ENCODE data around the gene TNFSF11.
A peak's percentile ranks its signal among the peaks of the same experiment; 100 is the strongest.
"Not testable (repeated sequence)": the region's sequence is repeated elsewhere in the genome, so short reads cannot be mapped to it uniquely, and the experiment has no call there.

TNFSF11 gene

GRCh38 chr13:42574011-42574410 lies at the start of gene TNFSF11:
Gene TNFSF11 (plus strand): TSS chr13:42574152. CDS start chr13:42574304, 152 bp downstream.
- DNase-seq, result no peak

DNA sequence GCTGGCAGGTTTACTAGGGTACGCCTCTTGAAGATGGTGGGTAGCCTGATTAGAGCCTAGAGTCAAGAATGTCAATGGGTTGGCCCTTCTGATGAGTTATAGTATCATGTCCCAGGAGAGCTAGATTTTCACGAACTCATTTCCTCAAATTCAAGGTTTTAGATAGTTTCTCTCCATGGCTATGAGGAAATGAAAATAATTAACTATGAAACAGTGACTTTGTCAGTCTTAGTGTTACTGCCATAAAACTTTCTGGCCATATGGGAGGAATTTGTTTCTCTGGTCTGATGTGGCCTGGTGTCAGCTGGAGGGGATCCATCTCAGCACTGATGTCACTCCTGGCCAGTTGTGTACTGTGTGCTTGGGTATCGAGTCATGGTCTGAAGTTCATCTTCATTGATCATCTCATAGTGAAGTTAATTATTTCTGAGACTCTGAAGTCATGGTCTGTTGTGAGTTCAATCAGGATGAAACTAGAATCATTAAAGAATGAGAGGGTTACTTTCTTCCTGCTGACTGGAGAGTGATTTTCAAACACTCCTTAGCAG lies 49.4 kb upstream of the TNFSF11 start:
- DNase-seq, result no peak

GRCh38 chr13:42525035-42525504 lies 48.9 kb upstream of the TNFSF11 start:
- DNase-seq, result no peak

DNA sequence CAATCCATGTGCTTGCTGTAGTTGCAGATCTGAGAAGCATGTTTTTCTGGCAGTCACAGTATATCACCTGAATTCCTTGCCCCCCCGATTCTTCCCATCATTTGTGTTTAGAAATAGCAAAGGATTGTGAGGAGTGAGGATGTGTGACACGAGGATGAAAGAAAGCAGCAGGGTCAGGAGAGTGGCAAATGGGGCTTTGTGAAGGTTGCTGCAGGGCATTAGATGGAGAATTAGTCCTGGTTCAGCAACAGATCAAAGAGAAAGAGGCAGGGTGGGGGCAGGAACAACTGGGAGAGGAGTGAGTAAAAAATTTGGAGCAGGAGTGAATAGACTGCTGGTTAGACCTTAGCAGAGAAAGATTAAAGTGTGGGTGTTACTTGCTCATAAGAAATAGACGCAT lies 47.7 kb upstream of the TNFSF11 start:
- no peak for DNase-seq

DNA sequence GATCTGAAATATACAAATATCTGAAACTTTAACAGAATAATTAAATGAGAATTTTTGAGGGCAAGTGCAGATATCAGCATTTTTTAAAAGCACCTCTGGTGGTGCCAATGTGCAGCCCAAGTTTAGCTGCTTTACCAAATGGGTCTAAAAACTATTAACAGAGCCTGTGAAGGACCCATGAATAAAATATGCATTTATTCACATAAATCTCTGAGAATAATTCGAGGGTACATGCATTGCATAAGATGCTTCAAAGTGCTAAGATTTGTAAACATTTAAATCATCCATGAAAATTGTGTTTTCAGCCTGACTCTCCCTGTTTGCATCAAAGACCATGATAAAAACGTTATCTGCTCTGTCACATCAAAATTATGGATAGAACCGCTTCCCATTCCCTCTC lies 47.1 kb upstream of the TNFSF11 start:
- DNase-seq, result no peak

GRCh38 chr13:42532561-42533335 lies 41.2 kb upstream of the TNFSF11 start:
- no peak for DNase-seq

GRCh38 chr13:42533336-42533591 lies 40.7 kb upstream of the TNFSF11 start:
- no peak for DNase-seq

DNA sequence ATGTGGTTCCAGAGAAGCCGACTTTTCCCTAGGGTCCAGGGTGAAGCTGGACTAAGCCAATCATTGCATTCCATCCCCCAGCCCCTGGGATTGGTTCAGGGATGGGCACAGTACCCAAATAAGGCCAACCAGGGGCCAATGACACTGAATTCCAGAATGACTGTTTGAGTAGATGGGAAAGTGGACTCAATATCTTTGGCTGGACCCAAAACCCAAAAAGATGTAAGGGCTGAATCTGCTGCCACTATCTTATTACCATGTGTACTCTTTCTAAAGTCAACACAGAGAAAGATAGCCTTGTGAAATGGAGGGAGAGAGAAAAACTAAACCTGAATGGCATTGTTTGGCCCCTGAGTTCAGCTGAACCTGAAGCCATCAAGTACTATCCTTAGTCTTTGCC lies 39.2 kb upstream of the TNFSF11 start:
- DNase-seq, result no peak

- no peak for DNase-seq
These were observed 35.0 kb upstream of the TNFSF11 start for GRCh38 chr13:42538996-42539395.

- no peak for DNase-seq
These were observed 34.3 kb upstream of the TNFSF11 start for GRCh38 chr13:42539670-42540069.

DNA sequence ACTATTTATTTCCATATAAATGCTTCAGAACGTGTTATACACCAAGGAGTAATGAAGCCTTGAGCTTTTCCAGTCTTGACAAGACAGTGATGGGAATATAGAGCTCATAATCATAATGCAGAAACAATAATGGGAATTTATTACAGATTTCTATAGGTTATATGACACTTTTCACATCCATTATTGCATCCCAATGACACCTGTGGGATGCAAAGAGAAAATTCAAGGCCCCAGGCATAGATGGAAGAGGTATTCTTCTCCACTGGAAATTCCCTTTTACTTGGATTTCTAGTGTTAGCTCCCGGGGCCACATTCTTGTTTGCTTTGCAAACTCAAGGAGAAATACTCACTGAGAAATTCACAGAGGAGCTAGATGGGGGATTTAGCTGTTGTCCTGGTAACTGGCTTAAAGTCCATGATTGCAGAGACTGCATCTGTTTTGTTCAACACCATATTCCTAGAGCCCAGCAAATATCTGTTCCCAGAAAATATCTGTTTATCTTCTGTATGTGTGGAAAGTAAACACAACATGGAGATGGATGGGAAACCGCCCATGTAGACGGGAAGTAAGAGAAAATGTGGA lies 30.6 kb upstream of the TNFSF11 start:
- DNase-seq, result no peak

GRCh38 chr13:42544246-42544926 lies 29.6 kb upstream of the TNFSF11 start:
- DNase-seq, result no peak

DNA sequence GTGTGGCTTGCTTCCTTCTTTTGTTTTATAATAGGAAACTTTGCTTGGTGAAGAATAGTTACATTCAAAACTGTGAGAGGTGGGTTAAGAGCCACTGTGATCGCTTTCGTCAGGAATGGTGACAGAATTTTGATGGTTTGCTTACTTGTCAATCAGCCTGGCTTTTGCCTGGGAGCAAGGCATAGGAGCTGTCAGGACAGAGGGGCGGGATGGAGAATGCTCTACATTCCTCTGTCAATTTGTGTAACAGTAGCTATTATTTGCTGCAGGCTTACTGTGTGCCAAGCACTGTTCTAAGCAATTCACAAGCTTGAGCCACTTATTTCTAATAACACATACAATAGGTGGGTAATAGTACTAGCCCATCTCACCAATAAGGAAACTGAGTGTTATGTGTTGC lies 28.1 kb upstream of the TNFSF11 start:
- DNase-seq, result no peak

DNA sequence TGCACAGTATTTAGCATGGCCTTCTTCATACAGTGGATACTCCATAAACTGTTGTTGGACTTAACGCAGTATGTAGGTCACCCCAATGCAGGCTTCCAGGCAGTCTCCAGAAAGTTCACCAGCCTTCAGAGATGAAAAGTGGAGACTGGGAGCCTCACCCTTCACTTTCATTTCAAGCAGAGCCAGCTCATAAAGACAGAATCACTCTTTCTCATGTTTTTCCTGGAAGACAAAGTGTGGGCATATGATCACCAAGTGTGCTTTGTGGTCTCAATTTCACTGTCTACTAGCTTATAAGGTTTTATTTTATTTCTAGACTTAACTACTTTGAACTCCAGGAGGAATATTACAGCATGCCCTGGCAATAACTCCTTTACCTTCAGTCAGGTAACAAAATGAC lies 26.3 kb upstream of the TNFSF11 start:
- DNase-seq, result no peak

GRCh38 chr13:42548731-42549551 lies 25.0 kb upstream of the TNFSF11 start:
- DNase-seq, result peak in 1 of 2 donors; percentile 9

- DNase-seq, result no peak
These were observed 24.4 kb upstream of the TNFSF11 start for GRCh38 chr13:42549552-42549936.

GRCh38 chr13:42551611-42552010 lies 22.3 kb upstream of the TNFSF11 start:
- no peak for DNase-seq

GRCh38 chr13:42553098-42554046 lies 20.6 kb upstream of the TNFSF11 start:
- no peak for DNase-seq

DNA sequence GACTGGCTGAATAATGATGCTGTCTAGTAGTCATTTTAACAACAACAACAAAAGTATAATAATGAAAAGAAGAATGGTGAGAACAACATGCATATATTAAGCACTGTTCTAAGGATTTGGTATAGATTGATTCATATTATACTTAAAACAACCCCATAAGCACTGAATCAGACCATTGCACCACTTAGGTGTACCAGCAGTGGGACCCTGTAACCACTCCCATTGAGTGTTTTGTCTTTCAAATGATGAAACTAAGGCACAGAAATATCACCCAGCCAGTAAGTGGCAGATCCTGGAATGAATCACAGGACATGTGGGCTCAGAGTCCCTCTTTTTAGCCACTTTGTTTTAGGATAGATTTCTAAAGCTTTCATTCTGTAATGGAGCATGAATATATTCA lies 14.9 kb upstream of the TNFSF11 start:
- no peak for DNase-seq

- DNase-seq, result not testable (repeated sequence)
These were observed 14.3 kb upstream of the TNFSF11 start for GRCh38 chr13:42559573-42560218.

GRCh38 chr13:42560320-42560719 lies 13.6 kb upstream of the TNFSF11 start:
- DNase-seq, result not testable (repeated sequence)

Data from bone marrow (tissue), 2 donors.